GM19193 (cell line): ENCODE measurements around the gene USP20.

ENCODE experiments used
- POLR2A ChIP-seq: IDR thresholded peaks from 4 replicates; pipeline ENCODE4 v1.6.1; 2011; ENCODE audit not compliant: insufficient read depth, insufficient read length; ENCODE audit errors: extremely low read depth

USP20 gene

DNA sequence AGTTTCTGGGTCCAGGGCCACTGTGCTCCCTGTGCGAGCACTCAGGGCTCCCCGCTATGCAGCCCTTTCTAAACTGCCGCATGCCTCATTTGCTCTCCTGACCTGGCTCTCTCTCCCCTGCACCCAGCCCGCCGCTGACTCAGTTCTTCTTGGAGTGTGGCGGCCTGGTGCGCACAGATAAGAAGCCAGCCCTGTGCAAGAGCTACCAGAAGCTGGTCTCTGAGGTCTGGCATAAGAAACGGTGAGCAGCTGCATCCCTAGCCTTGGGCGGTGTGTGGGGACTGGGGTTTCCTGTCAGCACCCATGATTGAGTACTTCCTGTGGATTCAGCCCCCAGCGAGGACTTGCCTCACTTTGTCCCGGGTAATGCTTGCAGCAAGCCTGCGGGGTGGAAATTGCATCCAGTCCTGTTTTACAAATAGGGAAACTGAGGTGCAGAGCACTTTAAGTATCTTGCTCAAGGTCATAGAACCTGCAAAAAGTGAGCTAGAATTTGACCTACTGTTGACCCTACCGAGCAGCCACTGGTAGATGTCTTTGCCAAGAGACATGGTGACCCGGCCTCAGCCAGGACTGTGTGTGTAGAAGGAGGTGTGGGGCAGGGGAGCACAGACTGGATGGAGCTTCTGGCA lies 27.9 kb downstream of the USP20 start:
- TF ChIP-seq POLR2A = no peak

DNA sequence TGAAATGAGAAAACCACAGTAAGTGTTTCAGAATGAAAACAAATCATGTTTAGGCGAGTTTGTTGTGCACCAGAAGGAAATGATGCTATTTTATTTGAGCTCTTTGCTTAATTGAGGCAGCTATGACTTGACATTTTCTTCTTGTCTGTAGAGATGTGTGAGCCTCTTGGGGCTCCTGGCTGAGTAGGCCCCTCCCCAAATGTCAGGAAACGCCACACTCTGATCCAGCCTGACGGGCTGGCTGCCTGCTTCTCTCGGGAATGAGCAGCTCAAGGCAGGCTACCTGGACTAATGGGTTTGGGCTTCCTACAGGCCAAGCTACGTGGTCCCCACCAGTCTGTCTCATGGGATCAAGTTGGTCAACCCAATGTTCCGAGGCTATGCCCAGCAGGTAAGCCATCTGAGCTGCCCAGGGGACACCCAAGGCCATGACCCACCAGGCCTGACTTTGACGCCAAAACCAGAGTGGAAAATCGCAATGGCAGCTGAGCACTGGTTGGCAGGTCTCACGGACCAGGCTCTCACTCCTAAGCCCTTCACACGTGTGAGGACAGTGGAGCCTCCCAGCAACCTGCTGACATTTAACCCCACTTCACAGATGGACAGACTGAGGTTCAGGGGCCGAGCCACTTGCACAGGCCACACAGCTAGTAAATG lies 29.9 kb downstream of the USP20 start:
- TF ChIP-seq POLR2A = no peak

DNA sequence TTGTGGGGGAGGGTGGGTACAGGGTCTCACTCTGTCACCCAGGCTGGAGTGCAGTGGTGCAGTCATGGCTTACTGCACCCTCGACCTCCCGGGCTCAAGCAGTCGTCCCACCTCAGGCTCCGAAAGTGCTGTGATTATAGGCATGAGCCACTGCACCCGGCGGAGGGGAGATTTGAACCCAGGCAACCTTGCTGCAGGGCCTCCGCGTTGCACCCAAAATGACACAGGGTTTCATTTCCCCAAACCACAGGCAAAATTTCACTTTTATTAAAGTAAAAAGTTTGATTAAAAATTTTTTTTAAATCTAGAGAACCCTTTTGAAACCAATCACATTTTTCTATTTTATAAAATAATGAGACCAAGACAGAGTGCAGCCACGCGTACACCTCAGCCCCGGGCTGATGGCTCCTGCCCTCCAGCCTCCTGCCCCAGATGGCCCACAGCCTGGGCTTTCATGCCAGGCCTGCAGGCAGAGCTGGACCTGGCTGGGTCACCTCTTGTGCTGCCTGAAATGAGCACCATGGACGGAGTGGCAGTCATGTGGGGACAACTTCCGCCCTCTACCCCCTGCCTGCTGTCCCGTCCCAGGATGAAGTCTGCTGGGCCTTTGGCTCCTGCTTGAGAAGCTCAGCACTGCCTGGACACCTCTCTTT lies 30.5 kb downstream of the USP20 start:
- no peak for TF ChIP-seq POLR2A

DNA sequence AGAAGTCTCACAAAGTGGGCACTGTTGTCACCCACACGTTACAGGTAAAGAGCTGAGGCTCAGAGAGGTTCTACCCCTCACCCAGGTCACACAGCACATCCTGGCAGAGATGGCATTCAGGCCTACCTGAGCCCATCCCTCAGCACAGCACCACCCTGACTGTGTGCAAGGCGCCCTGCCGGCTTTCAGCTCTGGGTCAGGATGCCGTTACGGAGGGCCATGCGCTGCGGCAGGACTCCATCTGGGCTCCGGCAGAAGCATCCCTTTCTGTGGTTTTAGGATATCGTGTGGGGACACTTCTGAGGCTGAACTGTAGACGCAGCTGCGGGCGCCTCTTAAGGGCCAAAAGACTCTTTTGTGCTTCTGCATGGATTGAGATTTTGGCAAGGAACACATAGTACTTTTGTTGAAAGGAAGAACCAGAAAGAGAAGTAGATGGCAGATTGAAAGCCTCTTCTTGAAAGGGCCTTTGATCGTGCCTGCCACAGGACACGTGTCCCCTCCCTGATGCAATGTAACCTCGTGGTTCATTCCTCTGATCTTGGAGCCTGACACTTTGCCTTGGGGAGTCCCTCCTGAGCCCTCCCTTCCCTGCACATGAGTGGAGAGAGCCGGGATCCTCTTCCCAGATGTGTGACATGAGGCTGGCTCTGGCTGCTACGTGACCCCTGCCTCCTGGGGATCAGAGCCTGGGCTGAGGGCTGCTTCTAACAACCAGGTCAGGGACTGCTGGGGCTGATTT lies 31.3 kb downstream of the USP20 start:
- TF ChIP-seq POLR2A = no peak

DNA sequence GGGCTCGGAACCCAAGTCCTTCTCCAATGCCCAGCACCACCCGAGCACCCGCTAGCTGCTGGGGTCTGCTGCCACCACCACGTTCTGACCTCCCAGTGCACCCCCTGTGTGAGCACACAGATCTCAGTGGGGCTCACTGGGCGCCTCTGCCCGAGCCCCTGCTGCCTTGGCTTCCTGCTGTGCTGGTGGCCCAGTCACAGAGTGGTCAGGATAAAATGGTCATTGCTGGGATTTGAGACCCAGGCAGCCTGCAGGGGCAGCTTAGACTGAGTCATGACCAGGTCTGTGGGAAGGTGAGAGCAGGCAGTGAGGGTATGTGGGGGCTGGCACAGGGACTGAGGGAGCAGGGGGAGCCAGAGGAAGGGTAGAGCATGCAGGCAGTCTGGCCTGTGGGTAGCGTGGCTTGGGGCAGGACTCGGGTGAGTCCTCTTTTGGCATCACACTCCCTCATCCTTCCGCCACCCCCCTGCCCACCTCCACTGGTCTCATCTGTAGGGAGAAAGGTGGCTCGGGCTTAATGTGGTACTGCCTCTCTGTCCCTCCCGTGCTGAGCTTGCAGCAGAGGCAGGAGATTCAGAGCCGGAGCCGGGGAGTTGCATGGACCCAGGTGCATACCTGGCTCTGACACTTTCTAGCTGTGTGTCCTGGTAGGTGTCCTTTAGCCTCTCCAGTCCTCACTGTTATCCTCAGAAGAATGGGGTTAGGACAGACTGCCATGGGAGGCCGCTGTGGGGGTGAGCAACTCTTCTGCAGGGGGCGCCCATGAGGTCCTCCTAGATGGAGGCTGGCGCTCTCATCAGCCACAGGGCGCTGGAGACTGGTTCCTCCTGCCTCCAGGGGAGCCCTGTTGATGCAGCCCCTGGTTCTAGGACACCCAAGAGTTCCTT lies 32.1 kb downstream of the USP20 start:
- no peak for TF ChIP-seq POLR2A

DNA sequence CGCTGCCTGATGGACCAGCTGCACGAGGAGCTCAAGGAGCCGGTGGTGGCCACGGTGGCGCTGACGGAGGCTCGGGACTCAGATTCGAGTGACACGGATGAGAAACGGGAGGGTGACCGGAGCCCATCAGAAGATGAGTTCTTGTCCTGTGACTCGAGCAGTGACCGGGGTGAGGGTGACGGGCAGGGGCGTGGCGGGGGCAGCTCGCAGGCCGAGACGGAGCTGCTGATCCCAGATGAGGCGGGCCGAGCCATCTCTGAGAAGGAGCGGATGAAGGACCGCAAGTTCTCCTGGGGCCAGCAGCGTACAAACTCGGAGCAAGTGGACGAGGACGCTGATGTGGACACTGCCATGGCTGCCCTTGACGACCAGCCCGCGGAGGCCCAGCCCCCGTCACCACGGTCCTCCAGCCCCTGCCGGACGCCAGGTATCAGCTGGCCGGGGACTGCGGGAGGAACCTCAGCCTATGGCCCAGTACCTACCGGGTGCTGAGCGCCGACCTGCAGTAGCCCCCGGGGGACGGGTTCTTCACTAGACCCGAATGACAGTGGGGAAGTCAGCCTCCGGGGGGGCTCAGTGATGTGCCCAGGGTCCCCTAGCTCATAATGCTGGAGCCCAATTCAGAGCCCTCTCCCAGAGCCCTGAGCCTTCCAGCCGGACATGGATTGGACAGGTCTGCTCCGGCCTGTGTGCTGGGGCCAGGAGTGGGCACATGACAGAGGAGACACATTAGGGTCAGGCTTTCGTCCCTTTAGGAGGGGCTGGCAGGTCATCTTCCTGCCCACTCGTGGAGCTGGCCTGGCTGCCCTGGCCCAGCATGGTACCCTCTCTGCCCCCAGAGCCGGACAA lies 33.0 kb downstream of the USP20 start:
- TF ChIP-seq POLR2A = no peak

DNA sequence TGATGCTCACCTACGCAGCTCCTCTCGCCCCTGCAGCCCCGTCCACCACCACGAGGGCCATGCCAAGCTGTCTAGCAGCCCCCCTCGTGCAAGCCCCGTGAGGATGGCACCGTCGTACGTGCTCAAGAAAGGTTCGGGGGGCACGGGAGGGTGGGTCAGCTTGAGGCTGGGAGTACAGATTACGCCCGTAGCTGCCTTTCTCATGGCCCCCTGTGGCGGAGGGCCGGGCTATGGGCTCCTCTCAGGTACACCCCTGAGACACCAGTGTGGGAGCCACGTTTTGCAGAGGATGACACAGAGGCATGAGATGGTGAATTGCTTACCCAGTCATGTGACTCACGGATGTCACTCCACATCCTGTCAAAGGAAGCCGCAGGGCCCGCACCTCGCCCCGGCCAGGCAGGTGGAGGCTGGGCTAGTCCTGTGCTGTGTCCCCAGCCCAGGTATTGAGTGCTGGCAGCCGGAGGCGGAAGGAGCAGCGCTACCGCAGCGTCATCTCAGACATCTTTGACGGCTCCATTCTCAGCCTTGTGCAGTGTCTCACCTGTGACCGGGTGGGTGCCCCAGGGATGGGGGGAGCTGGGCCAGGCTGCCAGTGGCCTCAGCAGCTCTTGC lies 33.7 kb downstream of the USP20 start:
- TF ChIP-seq POLR2A = no peak

DNA sequence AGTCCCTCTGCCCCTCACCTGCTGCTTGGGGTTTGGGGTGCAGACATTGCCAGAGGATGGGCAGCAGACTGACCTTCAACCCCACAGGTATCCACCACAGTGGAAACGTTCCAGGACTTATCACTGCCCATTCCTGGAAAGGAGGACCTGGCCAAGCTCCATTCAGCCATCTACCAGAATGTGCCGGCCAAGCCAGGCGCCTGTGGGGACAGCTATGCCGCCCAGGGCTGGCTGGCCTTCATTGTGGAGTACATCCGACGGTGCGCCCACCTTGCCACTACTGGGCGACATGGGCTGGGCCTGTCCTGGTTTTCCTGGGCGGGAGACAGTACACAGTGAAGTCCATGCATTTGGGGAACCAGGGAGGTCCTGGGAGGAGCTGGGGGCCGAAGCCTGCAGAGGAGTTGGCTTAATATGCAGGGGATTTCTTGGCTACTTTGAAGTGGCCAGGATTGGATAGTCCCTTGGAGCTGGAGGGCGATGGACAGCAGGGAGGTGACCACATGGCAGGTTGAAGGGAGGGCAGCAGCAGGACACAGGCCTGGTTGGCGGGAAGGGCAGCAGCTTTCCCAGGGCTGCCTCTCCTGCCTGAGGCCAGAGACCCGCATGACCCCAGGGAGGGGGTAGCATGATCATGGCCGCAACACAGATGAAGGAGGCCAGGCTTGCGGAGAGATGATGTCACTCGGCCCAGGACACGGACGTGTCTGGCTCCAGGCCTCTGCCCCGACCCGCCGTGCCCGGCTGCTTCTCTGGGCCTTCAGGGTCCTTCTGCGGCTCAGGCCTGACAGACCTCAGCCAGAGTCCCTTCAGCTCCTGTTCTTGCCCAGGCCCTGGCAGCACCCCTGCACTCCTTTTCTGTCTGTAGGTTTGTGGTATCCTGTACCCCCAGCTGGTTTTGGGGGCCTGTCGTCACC lies 34.6 kb downstream of the USP20 start:
- no peak for TF ChIP-seq POLR2A

DNA sequence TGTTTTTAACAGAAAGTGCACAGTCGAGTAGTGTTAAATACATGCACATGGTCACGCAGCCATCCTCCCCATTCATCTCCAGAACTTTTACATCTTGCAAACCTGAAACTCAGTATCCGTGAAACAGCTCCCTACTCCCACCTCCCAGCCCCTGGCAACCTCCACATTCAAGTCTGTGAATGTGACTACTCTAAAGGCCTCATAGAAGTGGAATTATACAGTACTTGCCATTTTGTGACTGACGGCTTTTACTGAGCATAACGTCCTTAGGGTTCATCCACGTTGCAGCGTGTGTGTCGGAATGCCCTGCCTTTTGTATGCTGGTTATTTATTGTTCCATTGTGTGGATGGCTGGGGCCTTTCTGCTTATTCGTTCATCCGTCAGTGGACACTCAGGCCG lies 35.8 kb downstream of the USP20 start:
- no peak for TF ChIP-seq POLR2A

DNA sequence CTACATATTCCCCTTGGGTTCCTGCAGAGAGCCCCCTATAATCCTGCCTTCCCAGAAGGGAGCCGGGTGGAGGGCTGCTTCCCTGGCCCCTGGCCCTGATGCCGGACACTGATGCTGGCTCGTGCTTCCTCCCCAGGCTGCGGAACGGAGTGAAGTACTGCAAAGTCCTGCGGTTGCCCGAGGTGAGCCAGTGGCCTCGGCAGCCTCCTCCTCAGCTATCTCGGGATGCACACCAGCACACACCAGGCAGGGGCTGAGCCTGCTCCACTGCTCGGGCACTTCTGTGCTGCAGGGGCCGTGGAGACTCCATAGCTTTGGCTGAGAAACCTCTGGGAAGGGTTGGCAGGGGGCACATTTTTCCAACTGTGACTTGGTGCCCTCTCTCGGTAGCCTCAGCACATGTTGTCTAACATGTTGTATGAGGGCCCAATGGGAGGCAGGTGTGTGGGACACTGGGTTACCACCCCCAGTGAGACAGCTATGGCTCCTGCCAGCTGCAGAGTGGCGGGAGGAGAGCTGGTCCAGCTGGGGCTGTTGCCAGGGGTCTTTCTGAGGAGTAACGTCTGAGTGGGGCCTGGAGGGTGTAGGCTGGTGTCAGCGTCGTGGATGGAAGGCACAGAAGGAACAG lies 38.4 kb downstream of the USP20 start:
- no peak for TF ChIP-seq POLR2A

DNA sequence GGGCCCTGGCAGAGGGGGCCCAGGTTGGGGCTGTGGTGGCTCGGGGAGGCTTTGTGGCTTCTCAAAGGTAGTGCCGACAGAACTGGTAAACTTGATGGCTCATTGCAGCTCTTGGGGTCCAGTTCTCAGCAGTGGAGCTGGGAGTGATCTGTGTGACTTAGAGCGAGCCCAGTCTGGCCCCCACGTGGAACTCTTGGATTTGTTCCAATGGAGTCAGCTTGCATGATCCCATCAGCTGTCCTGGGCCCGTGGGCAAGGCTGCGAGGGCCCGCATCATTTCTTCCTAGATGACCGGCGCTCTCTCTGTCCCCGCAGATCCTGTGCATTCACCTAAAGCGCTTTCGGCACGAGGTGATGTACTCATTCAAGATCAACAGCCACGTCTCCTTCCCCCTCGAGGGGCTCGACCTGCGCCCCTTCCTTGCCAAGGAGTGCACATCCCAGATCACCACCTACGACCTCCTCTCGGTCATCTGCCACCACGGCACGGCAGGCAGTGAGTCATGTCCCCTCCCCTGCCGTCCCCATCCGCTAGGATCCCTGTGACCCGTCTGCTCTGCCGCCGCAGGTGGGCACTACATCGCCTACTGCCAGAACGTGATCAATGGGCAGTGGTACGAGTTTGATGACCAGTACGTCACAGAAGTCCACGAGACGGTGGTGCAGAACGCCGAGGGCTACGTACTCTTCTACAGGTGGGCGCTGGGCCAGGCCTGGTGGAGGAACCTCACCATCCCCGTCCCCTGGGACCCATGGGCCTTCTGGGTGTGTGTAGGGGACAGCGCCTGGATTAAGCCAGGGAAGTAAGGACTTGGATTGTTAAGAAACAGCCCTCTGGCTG lies 39.2 kb downstream of the USP20 start:
- no peak for TF ChIP-seq POLR2A
